ENCODE data around the gene FIP1L1. TPM values are rescaled to one million over a fixed set of nuclear protein-coding genes. Genes with fewer than 3 reads are reported as not detected.

Gene FIP1L1
- total and polyA plus RNA-seq, 2 of the 13 experiments (the other 11 are each of a cell fraction or from before 2014, with no cell fraction given) = 14.9 to 69.4 TPM

DNA sequence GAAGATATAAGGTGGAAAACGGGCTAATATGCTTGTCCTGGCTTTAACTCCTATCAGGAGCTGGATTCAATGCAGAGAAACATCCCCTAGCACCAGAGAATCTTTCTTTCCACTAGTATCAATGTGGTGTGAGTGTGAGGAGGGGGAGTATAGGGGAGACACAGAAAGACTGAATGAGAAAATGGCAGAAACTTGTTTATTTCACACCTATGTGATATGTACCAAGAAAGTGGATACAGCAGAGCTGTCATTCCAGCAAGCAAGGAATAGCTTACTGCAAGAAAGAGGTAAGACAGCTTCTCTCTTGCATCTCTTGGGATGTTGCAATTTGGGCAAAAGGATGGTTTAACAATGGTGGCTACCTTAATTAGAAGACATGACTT, 108.2 kb downstream of the FIP1L1 start:
- POLR2A ChIA-PET = no interaction called here
- TF ChIP-seq, protein P1, sequence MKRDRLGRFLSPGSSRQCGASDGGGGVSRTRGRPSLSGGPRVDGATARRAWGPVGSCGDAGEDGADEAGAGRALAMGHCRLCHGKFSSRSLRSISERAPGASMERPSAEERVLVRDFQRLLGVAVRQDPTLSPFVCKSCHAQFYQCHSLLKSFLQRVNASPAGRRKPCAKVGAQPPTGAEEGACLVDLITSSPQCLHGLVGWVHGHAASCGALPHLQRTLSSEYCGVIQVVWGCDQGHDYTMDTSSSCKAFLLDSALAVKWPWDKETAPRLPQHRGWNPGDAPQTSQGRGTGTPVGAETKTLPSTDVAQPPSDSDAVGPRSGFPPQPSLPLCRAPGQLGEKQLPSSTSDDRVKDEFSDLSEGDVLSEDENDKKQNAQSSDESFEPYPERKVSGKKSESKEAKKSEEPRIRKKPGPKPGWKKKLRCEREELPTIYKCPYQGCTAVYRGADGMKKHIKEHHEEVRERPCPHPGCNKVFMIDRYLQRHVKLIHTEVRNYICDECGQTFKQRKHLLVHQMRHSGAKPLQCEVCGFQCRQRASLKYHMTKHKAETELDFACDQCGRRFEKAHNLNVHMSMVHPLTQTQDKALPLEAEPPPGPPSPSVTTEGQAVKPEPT (CRISPR knock-in tag; IDR thresholded peaks at IDR 0.05; ENCODE audit: low read depth) = no peak
- TF ChIP-seq, protein P2, sequence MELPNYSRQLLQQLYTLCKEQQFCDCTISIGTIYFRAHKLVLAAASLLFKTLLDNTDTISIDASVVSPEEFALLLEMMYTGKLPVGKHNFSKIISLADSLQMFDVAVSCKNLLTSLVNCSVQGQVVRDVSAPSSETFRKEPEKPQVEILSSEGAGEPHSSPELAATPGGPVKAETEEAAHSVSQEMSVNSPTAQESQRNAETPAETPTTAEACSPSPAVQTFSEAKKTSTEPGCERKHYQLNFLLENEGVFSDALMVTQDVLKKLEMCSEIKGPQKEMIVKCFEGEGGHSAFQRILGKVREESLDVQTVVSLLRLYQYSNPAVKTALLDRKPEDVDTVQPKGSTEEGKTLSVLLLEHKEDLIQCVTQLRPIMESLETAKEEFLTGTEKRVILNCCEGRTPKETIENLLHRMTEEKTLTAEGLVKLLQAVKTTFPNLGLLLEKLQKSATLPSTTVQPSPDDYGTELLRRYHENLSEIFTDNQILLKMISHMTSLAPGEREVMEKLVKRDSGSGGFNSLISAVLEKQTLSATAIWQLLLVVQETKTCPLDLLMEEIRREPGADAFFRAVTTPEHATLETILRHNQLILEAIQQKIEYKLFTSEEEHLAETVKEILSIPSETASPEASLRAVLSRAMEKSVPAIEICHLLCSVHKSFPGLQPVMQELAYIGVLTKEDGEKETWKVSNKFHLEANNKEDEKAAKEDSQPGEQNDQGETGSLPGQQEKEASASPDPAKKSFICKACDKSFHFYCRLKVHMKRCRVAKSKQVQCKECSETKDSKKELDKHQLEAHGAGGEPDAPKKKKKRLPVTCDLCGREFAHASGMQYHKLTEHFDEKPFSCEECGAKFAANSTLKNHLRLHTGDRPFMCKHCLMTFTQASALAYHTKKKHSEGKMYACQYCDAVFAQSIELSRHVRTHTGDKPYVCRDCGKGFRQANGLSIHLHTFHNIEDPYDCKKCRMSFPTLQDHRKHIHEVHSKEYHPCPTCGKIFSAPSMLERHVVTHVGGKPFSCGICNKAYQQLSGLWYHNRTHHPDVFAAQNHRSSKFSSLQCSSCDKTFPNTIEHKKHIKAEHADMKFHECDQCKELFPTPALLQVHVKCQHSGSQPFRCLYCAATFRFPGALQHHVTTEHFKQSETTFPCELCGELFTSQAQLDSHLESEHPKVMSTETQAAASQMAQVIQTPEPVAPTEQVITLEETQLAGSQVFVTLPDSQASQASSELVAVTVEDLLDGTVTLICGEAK (IDR thresholded peaks at IDR 0.05) = no peak
- TF ChIP-seq, protein P2 (CRISPR knock-in tag; IDR thresholded peaks at IDR 0.05) = no peak
- TF ChIP-seq, protein P3, sequence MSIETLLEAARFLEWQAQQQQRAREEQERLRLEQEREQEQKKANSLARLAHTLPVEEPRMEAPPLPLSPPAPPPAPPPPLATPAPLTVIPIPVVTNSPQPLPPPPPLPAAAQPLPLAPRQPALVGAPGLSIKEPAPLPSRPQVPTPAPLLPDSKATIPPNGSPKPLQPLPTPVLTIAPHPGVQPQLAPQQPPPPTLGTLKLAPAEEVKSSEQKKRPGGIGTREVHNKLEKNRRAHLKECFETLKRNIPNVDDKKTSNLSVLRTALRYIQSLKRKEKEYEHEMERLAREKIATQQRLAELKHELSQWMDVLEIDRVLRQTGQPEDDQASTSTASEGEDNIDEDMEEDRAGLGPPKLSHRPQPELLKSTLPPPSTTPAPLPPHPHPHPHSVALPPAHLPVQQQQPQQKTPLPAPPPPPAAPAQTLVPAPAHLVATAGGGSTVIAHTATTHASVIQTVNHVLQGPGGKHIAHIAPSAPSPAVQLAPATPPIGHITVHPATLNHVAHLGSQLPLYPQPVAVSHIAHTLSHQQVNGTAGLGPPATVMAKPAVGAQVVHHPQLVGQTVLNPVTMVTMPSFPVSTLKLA (IDR thresholded peaks at IDR 0.05) = no peak
- TF ChIP-seq YEATS4 (CRISPR knock-in tag; IDR thresholded peaks at IDR 0.05; ENCODE audit: borderline replicate concordance) (no peak), GLI4 (CRISPR knock-in tag; IDR thresholded peaks at IDR 0.05; ENCODE audit: borderline replicate concordance) (no peak), ZNF772 (CRISPR knock-in tag; IDR thresholded peaks at IDR 0.05) (no peak), ZNF619 (CRISPR knock-in tag; IDR thresholded peaks at IDR 0.05) (no peak)
- TF ChIP-seq, protein P4, sequence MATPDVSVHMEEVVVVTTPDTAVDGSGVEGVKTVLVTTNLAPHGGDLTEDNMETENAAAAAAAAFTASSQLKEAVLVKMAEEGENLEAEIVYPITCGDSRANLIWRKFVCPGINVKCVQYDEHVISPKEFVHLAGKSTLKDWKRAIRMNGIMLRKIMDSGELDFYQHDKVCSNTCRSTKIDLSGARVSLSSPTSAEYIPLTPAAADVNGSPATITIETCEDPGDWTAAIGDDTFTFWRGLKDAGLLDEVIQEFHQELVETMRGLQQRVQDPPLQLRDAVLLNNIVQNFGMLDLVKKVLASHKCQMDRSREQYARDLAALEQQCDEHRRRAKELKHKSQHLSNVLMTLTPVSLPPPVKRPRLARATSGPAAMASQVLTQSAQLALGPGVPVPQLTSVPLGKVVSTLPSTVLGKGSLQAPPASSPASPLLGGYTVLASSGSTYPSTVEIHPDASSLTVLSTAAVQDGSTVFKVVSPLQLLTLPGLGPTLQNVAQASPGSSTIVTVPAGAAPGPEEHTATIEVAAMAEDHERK (CRISPR knock-in tag; IDR thresholded peaks at IDR 0.05; ENCODE audit: low read depth) = no peak

More for the DNA sequence above, 108.2 kb downstream of the FIP1L1 start:
- no peaks in the 10 kb centered on the region for H3K79me2 ChIP-seq (ENCODE audit: insufficient read depth, low read length)
- no peaks in the 10 kb centered on the region for H3K4me1 ChIP-seq (ENCODE audit: insufficient read depth, low read length)
- no peak for DNase-seq (ENCODE audit: low spot score)
- ATAC-seq = no peak
- intact Hi-C loops (cut with micrococcal nuclease; ENCODE audit: unreplicated experiment) (no loop called here), in situ Hi-C loops (cut with HindIII; ENCODE audit: extremely low pct_ligation_motif_present, low pct_unique_long_range_greater_than_20kb) (loop anchor here (25.0 kb wide), 1 partner anchor 752 kb away; the partner anchor contains the start of gene PDGFRA)
- H3K4me2 ChIP-seq (ENCODE audit: low read depth, low read length) = no peak overlapping the region
- H3K4me3 ChIP-seq (replicated peaks in 1 of 3; ENCODE audit: insufficient read depth in 1 of 3, low read depth in 2 of 3, low read length in 3 of 3) = no peak overlapping the region
- no peak for FAIRE-seq
- 0 out of 5 replicates have a peak, but pooled peaks cover 4% of the 10 kb centered on the region in 2 experiments for H3K27me3 ChIP-seq (ENCODE audit: control insufficient read depth in 1 of 2, insufficient read depth in 2 of 2, low read length in 2 of 2)
- H3K36me3 ChIP-seq (replicated peaks in 1 of 2; ENCODE audit: control insufficient read depth in 1 of 2, insufficient read depth in 2 of 2, low read length in 2 of 2) = no peaks in the 10 kb centered on the region
- no peak overlapping the region for H3K9ac ChIP-seq (ENCODE audit: insufficient read depth, low read depth, low read length)
- no peaks in the 10 kb centered on the region for H3K9me3 ChIP-seq (ENCODE audit: low read length)
- no peak overlapping the region for H3K27ac ChIP-seq (ENCODE audit: extremely low read length, insufficient read depth, low read length)
- WGBS (ENCODE audit: low lambda C conversion rate) = 0% methylated on average over 1 of the region's 1 CpG
- H4K20me1 ChIP-seq (ENCODE audit: insufficient read depth, low read length) = no peaks in the 10 kb centered on the region
- H2AFZ ChIP-seq (ENCODE audit: low read length) = no peak overlapping the region
- no TSS peak for BruUV-seq (replicated peaks)
- CTCF ChIA-PET (ENCODE audit: low intra/inter-chr PET ratio, low total read pairs) = no interaction called here
